ENCODE measurements around the gene RPS6KA2.
"Not testable (repeated sequence)": the region's sequence is repeated elsewhere in the genome, so short reads cannot be mapped to it uniquely, and the experiment has no call there.

Gene RPS6KA2

DNA sequence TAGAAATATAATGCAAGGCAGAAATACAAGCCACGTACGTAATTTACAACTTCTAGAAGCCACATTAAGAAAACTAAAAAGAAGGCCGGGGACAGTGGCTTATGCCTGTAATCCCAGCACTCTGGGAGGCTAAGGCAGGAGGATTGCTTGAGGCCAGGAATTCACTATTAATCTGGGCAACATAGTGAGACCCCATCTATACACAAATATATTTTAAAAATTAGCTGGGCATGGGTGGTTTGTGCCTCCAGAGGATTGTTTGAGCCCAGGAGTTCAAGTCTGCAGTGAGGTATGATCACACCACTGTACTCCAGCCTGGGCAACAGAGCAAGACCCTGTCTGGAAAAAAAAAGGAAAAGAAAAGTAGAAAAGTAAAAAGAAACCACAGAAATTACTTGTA is 256.6 kb downstream of the RPS6KA2 start:
- TF ChIP-seq, protein P1, sequence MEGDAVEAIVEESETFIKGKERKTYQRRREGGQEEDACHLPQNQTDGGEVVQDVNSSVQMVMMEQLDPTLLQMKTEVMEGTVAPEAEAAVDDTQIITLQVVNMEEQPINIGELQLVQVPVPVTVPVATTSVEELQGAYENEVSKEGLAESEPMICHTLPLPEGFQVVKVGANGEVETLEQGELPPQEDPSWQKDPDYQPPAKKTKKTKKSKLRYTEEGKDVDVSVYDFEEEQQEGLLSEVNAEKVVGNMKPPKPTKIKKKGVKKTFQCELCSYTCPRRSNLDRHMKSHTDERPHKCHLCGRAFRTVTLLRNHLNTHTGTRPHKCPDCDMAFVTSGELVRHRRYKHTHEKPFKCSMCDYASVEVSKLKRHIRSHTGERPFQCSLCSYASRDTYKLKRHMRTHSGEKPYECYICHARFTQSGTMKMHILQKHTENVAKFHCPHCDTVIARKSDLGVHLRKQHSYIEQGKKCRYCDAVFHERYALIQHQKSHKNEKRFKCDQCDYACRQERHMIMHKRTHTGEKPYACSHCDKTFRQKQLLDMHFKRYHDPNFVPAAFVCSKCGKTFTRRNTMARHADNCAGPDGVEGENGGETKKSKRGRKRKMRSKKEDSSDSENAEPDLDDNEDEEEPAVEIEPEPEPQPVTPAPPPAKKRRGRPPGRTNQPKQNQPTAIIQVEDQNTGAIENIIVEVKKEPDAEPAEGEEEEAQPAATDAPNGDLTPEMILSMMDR (conservative IDR thresholded peaks at IDR 0.05; ENCODE audit: low read length): no peak
- no peak for DNase-seq (ENCODE audit: low read depth)
- H3K4me3 ChIP-seq (ENCODE audit: low read length): no peak overlapping the region

DNA sequence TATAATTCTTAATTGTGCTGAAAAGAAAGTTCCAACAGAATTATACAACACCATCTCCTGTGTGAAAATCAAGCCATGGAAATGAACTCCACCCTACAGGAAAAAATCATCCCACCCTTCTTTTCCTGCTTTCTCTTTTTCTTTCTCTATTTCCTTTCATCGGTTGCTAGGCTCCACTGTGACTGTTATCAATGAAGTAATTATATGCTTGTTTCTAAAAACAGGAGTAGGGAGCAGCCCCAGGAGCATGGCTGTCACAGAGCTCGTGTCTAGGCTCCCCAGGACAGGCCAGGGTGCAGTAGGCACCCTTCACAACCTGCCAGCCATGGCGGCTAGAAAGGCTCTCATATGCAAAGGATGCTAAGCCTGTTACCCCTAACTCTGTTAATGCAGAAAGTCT is 257.3 kb downstream of the RPS6KA2 start:
- no peak for DNase-seq (ENCODE audit: low read depth)
- no peak overlapping the region for H3K4me3 ChIP-seq (ENCODE audit: low read length)
- TF ChIP-seq, protein P1 (conservative IDR thresholded peaks at IDR 0.05; ENCODE audit: low read length): no peak

- DNase-seq (ENCODE audit: low read depth): no peak
- TF ChIP-seq, protein P1 (conservative IDR thresholded peaks at IDR 0.05; ENCODE audit: low read length): no peak
- H3K4me3 ChIP-seq (ENCODE audit: low read length): no peak overlapping the region
Observed at GRCh38 chr6:166366921-166367320, 260.1 kb downstream of the RPS6KA2 start.

DNA sequence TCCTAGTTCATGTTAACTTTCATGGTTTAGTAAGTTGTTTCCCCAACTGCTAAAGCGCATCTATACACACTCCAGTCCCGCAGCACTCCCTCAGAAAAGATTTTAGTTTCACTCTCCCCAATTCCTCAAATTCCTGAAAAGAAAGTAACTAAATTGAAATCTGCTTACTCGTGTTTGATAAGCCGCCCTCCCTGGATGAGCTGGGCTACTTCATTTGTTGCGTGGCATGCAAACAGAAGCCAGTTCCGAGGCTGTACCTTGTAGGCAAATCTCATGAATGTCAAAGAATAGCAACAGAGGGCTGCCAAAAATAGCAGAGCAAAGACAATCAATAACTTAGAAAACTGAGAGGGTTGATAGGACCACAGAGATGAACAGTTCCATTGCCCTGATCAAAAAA is 261.2 kb downstream of the RPS6KA2 start:
- TF ChIP-seq, protein P1 (conservative IDR thresholded peaks at IDR 0.05; ENCODE audit: low read length): no peak
- DNase-seq (ENCODE audit: low read depth): no peak
- no peak overlapping the region for H3K4me3 ChIP-seq (ENCODE audit: low read length)

DNA sequence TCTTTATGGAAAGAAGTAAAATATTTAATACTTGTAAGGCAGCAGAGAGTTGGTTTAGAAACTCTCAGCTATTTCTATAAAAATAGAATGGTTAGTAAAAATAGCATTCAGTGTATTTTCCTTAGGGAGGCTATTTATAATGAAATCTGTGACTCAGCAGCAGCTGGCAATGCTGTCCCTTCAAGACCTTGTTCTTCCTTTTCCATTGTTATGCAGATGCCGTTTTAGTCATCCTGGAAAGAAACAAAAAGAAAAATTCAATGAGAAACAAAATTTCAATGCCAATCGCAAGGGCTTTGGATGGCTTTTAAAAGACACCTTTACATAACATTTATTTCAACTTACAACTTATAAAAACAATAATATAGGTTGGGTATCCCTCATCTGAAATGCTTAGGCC is 261.8 kb downstream of the RPS6KA2 start:
- TF ChIP-seq, protein P1 (conservative IDR thresholded peaks at IDR 0.05; ENCODE audit: low read length): no peak
- H3K4me3 ChIP-seq (ENCODE audit: low read length): no peak overlapping the region
- DNase-seq (ENCODE audit: low read depth): peak; percentile 62

DNA sequence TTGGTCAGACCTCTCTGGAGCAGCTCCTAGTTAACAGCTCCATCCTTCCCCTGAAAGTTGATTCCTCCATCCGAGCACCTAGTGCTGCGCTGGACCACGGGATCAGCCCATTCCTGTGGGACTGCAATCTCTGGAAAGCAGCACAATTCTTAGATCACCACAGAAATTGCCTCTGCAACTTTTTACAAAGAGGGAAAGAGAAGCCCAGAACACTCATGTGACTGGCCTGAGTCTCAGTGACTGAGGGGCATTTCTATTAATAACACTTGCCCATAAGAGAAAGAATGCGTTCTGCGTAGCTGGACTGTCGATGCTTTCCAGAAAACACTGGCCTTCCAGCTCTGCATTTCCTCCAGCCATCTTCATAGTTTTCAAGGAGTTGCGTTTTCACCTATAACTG is 262.6 kb downstream of the RPS6KA2 start:
- DNase-seq (ENCODE audit: low read depth): no peak
- H3K4me3 ChIP-seq (ENCODE audit: low read length): no peak overlapping the region
- TF ChIP-seq, protein P1 (conservative IDR thresholded peaks at IDR 0.05; ENCODE audit: low read length): no peak

DNA sequence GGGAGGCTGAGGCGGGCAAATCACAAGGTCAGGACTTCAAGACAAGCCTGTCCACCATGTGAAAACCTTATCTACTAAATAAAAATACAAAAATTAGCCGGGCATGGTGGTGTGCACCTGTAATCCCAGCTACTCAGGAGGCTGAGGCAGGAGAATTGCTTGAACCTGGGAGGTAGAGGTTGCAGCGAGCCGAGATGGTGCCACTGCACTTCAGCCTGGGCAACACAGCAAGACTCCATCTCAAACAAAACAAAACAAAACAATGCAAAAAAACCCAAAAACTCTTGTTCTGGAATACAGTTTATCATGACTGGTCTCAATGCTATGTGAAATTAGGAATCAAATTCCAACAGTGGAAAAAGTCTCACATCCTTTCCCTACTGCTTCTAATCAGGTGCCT is 264.6 kb downstream of the RPS6KA2 start:
- DNase-seq (ENCODE audit: low read depth); H3K4me3 ChIP-seq (ENCODE audit: low read length): not testable (repeated sequence)

DNA sequence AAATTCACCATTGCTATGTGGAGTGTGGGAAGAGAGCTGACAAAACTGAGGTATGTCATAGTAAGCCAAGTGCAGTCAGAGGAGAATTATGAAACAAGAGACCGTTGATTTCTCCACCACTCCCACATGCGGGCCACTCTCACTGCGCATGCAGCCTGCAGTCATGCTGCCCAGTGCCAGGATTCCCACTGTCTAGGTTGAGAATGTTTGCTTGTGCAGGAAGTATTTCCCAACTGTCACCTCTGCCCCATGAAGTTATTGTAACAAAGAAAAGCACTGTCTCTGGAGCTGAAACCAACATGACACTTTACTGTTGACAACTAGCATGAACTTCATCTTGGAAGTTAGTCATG is 266.0 kb downstream of the RPS6KA2 start:
- H3K4me3 ChIP-seq (ENCODE audit: low read length): no peak overlapping the region
- TF ChIP-seq, protein P1 (conservative IDR thresholded peaks at IDR 0.05; ENCODE audit: low read length): no peak
- DNase-seq (ENCODE audit: low read depth): peak; percentile 27

Data from AG10803 (cell line).